Measurements from ENCODE around the gene CEP44. TPM values are rescaled to one million over a fixed set of nuclear protein-coding genes. Genes with fewer than 3 reads are reported as not detected.
"Not testable (repeated sequence)": the region's sequence is repeated elsewhere in the genome, so short reads cannot be mapped to it uniquely, and the experiment has no call there.

CEP44 gene
- total RNA-seq, 4 donors from 2014 or later, result 3.1 to 12.9 (median 7.5) TPM

GRCh38 chr4:174284487-174284886 lies 776 bp downstream of the CEP44 start:
- H3K4me1 ChIP-seq, result peaks cover 37 to 39% of the 10 kb centered on the region in 2 donors
- in situ Hi-C loops (cut with MboI; ENCODE audit: low sequenced_read_pairs in 4 of 4) (loop anchor here in 2 of 4 donors (25.0 kb wide), 2 partner anchors 922 to 947 kb away; partner anchors contain the start of genes HMGB2 (in 1 of the 2) and SAP30 (in 1 of the 2)), intact Hi-C loops (cut with DNase I; ENCODE audit: low total_unique reads) (no loop called here)
- no peaks in the 10 kb centered on the region for H3K36me3 ChIP-seq
- H3K9me3 ChIP-seq, result no peaks in the 10 kb centered on the region
- H3K4me3 ChIP-seq, result peak overlapping the region; percentile 79 to 91 (median 84)
- no peak for TF ChIP-seq POLR2A (IDR thresholded peaks at IDR 0.05)
- TF ChIP-seq CTCF (IDR thresholded peaks at IDR 0.05 in 4 of 5, conservative IDR thresholded peaks at IDR 0.05 in 1 of 5), result no peak
- ATAC-seq, result no peak
- DNase-seq, result no peak
- H3K27ac ChIP-seq, result peak overlapping the region; percentile 96 to 99 (median 98)
- H3K27me3 ChIP-seq, result no peaks in the 10 kb centered on the region

- DNase-seq (no peak), ATAC-seq (no peak)
- no peaks in the 10 kb centered on the region for H3K9me3 ChIP-seq
- H3K36me3 ChIP-seq, result peaks cover 0 to 1% of the 10 kb centered on the region in 2 donors
- H3K4me3 ChIP-seq, result no peak overlapping the region
- peaks cover 22 to 24% of the 10 kb centered on the region in 2 donors for H3K4me1 ChIP-seq
- H3K27me3 ChIP-seq, result no peaks in the 10 kb centered on the region
- H3K27ac ChIP-seq, result no peak overlapping the region
- TF ChIP-seq CTCF (IDR thresholded peaks at IDR 0.05 in 4 of 5, conservative IDR thresholded peaks at IDR 0.05 in 1 of 5) (no peak), POLR2A (IDR thresholded peaks at IDR 0.05) (no peak)
- intact Hi-C loops (cut with DNase I; ENCODE audit: low total_unique reads), result loop anchor here (2.0 kb wide), 1 partner anchor 14 kb away; no protein-coding TSS in a partner anchor
- in situ Hi-C loops (cut with MboI; ENCODE audit: low sequenced_read_pairs in 4 of 4), result loop anchor here in 2 of 4 donors (25.0 kb wide), 2 partner anchors 925 to 950 kb away; partner anchors contain the start of genes HMGB2 (in 1 of the 2) and SAP30 (in 1 of the 2)
Observed at GRCh38 chr4:174286870-174287269, 3.2 kb downstream of the CEP44 start.

- H3K36me3 ChIP-seq, result peaks cover 0 to 12% of the 10 kb centered on the region in 2 donors
- H3K9me3 ChIP-seq, result peaks cover 0 to 6% (median 0%) of the 10 kb centered on the region in 3 donors
- TF ChIP-seq POLR2A (IDR thresholded peaks at IDR 0.05) (no peak), CTCF (IDR thresholded peaks at IDR 0.05 in 4 of 5, conservative IDR thresholded peaks at IDR 0.05 in 1 of 5) (no peak)
- ATAC-seq (no peak), DNase-seq (no peak)
- H3K27me3 ChIP-seq, result no peaks in the 10 kb centered on the region
- in situ Hi-C loops (cut with MboI; ENCODE audit: low sequenced_read_pairs in 4 of 4) (loop anchor here in 2 of 4 donors (25.0 kb wide), 2 partner anchors 930 to 955 kb away; partner anchors contain the start of genes HMGB2 (in 1 of the 2) and SAP30 (in 1 of the 2)), intact Hi-C loops (cut with DNase I; ENCODE audit: low total_unique reads) (no loop called here)
- H3K4me3 ChIP-seq, result no peak overlapping the region
- H3K4me1 ChIP-seq, result no peaks in the 10 kb centered on the region
- no peak overlapping the region for H3K27ac ChIP-seq
Observed at GRCh38 chr4:174292473-174292872, 8.8 kb downstream of the CEP44 start.

GRCh38 chr4:174294641-174295040 lies 10.9 kb downstream of the CEP44 start:
- not testable (repeated sequence) for ATAC-seq
- in situ Hi-C loops (cut with MboI; ENCODE audit: low sequenced_read_pairs in 4 of 4), result loop anchor here in 2 of 4 donors (25.0 kb wide), 2 partner anchors 932 to 957 kb away; partner anchors contain the start of genes HMGB2 (in 1 of the 2) and SAP30 (in 1 of the 2)

DNA sequence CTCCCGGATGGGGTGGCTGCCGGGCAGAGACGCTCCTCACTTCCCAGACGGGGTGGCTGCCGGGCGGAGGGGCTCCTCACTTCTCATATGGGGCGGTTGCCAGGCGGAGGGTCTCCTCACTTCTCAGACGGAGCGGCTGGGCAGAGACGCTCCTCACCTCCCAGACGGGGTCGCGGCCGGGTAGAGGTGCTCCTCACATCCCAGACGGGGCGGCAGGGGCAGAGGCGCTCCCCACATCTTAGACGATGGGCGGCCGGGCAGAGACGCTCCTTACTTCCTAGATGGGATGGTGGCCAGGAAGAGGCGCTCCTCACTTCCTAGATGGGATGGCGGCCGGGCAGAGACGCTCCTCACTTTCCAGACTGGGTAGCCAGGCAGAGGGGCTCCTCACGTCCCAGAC lies 11.4 kb downstream of the CEP44 start:
- H3K27ac ChIP-seq; H3K4me3 ChIP-seq; H3K4me1 ChIP-seq; H3K9me3 ChIP-seq; DNase-seq; intact Hi-C loops (cut with DNase I; ENCODE audit: low total_unique reads); ATAC-seq; H3K27me3 ChIP-seq: not testable (repeated sequence)
- in situ Hi-C loops (cut with MboI; ENCODE audit: low sequenced_read_pairs in 4 of 4), result loop anchor here in 2 of 4 donors (25.0 kb wide), 2 partner anchors 933 to 958 kb away; partner anchors contain the start of genes HMGB2 (in 1 of the 2) and SAP30 (in 1 of the 2)
- H3K36me3 ChIP-seq, result peaks cover 0 to 23% of the 10 kb centered on the region in 2 donors

More at GRCh38 chr4:174294641-174295040, 10.9 kb downstream of the CEP44 start:
- DNase-seq; intact Hi-C loops (cut with DNase I; ENCODE audit: low total_unique reads); H3K4me1 ChIP-seq; H3K27me3 ChIP-seq; H3K27ac ChIP-seq; H3K9me3 ChIP-seq; H3K4me3 ChIP-seq: not testable (repeated sequence)
- peaks cover 0 to 18% of the 10 kb centered on the region in 2 donors for H3K36me3 ChIP-seq
